Omental fat pad (tissue), 4 donors: ENCODE results near the gene HADH. TPM values are rescaled to one million over a fixed set of nuclear protein-coding genes. Genes with fewer than 3 reads are reported as not detected.
"Not testable (repeated sequence)": the region's sequence is repeated elsewhere in the genome, so short reads cannot be mapped to it uniquely, and the experiment has no call there.

Experiments
- ATAC-seq: fragments of 150-250 bp; one replicate; pipeline ENCODE4 v1.9.1; 2016; ENCODE audit warnings: mild to moderate bottlenecking, moderate library complexity; ENCODE audit not compliant: low FRiP score
- DNase-seq: peaks from one replicate; pipeline ENCODE4 v3.0.0-alpha.2; 2019; ENCODE audit warnings: low spot score
- total RNA-seq, 4 donors: library from RNA; depleted of rRNA; stranded (reverse); fragments of >200 nt; gene quantifications; one replicate each; pipeline ENCODE4 v1.1.0, GENCODE V29; 2016
- TF ChIP-seq, protein P1 (sequence below), 3 donors: fragments of 450-650 bp; IDR thresholded peaks; one replicate each; pipeline ENCODE4 v1.5.1; 2016 to 2017; ENCODE audit warnings: antibody characterized with exemption in 3 of 3, mild to moderate bottlenecking in 3 of 3, moderate library complexity in 2 of 3

HADH gene
- total RNA-seq, 4 donors from 2014 or later = 80.2 to 154 (median 119) TPM

DNA sequence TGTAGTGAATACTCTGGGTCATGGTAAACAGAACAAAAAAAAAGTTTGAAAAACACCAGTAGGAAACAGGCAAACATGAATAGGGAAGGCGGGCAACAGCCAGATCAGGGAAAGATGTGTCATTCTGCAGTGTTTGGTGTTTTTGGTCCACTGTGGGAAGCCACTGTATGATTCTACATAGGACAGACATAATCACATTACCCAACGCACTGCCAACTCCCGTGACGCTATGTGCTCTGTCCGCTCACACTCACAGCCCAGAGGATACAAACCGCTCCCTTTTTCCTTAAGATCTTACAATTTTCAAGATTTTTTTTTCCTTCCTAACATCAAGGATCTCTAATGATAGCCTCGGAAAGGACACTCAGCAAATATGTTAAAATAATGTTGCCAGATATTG is 59.3 kb downstream of the HADH start:
- no peak for ATAC-seq
- TF ChIP-seq, protein P1, sequence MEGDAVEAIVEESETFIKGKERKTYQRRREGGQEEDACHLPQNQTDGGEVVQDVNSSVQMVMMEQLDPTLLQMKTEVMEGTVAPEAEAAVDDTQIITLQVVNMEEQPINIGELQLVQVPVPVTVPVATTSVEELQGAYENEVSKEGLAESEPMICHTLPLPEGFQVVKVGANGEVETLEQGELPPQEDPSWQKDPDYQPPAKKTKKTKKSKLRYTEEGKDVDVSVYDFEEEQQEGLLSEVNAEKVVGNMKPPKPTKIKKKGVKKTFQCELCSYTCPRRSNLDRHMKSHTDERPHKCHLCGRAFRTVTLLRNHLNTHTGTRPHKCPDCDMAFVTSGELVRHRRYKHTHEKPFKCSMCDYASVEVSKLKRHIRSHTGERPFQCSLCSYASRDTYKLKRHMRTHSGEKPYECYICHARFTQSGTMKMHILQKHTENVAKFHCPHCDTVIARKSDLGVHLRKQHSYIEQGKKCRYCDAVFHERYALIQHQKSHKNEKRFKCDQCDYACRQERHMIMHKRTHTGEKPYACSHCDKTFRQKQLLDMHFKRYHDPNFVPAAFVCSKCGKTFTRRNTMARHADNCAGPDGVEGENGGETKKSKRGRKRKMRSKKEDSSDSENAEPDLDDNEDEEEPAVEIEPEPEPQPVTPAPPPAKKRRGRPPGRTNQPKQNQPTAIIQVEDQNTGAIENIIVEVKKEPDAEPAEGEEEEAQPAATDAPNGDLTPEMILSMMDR (IDR thresholded peaks at IDR 0.05) = no peak
- DNase-seq = no peak

DNA sequence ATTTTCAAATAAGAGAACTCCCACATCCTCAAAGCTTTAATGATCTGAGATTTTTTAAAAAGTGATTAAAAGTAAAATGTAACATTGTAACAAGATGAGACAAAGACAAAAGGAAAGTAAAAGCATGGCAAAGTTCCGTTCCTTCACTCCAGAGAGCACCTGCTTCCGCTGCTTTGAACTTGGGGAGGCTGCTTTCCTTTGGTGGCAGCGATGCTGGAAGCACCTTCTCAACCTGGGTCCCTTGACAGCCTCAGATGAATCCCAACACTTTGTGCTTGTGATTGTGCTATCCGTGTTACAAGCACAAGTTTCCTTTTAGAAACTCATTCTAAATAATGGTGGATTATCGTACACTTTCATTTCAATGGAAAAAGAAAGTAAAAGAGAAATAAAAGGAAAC is 59.7 kb downstream of the HADH start:
- ATAC-seq (no peak), DNase-seq (no peak)
- TF ChIP-seq, protein P1 (IDR thresholded peaks at IDR 0.05) = no peak

DNA sequence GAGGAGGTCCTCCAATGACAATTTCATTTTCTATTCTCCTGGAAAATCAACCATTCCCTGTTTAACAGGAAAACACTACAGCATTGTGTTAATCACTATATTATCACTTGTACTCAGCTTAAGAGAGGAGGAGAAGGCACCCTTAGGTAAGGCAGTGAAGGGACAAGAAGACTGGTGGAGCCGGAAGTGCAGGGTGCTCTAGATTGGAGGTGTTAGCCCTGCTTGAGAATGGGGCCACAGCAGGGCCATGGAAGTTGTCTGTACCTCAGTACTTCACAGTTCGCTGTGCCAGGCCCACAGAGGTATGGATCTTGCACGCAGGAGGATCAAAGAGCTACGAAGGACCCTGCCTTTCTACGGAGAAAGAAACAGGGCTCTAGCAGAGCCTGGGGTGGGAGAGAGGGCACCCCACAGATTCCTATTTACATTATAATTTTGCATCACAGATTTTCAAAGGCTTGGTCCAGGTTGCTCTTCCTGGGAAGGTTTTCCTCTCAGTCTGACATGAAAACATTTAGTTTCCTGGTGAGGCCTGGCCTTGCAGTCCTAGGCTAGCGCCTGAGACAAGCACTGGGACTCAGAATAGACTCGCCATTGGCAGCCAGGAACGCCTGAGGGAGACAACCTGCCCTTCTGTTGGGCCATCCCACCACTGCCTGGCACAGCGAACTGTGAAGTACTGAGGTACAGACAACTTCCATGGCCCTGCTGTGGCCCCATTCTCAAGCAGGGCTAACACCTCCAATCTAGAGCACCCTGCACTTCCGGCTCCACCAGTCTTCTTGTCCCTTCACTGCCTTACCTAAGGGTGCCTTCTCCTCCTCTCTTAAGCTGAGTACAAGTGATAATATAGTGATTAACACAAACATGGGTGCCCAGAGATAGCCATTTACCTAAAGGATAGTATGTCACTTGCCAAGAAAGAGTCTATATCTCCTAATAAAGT is 60.8 kb downstream of the HADH start:
- DNase-seq, ATAC-seq: not testable (repeated sequence)

DNA sequence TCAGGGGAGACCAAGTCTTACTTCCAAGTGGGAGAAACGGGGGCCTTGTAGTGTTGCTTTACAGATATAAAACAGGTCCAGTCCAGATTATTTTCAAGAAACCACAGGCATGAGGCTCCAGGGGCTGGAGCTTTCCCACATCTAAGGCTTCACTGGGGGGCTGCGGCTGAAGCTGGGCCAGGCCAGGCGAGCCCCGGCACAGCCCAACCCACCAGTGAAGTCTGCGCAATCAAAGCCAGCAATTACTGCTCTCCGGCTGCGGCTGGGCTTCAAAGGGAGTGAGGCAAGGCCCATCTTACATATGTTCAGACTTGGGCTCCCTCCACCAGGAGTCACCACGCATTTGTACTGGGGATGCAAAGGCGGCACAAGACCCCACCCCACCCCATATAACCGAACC is 61.7 kb downstream of the HADH start:
- ATAC-seq (no peak), DNase-seq (no peak)
- TF ChIP-seq, protein P1 (IDR thresholded peaks at IDR 0.05) = no peak

DNA sequence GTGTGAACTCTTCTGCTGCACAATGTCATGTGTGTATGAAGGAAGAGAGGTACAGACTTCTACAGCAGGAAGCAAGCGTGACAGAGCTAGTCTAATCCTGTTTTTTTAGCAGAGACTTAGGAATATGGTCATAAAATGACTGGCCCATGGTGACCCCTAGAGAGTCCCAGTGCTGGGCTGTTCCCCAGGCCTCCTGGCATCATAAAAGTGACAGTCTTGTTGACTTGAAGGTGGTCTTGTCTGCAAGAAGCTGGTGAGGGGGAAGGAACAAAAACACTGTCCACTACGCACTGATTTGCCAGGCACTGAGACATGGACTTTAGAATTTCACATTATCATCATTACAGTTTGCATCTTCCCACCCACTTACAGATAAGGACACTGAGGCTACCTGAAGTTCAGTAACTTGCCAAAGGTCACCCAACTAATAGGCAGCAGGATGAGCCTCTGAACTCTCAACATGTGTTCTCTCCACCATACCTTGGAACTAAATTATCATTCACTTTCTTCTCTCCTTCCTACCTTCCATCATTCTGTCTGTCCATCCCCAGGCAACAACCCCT is 63.0 kb downstream of the HADH start:
- ATAC-seq = no peak
- no peak for DNase-seq
- TF ChIP-seq, protein P1 (IDR thresholded peaks at IDR 0.05) = no peak

- TF ChIP-seq, protein P1 (IDR thresholded peaks at IDR 0.05) = no peak
- ATAC-seq (no peak), DNase-seq (no peak)
Measured at GRCh38 chr4:108053251-108053711, 63.6 kb downstream of the HADH start.

- ATAC-seq = no peak
- TF ChIP-seq, protein P1 (IDR thresholded peaks at IDR 0.05) = no peak
Measured at GRCh38 chr4:108054025-108054638, 64.4 kb downstream of the HADH start.

More at GRCh38 chr4:108054025-108054638, 64.4 kb downstream of the HADH start:
- DNase-seq = no peak
